Peyer's patch (tissue), 4 donors: Measurements from ENCODE around the gene ARMC2.

Source experiments
- CTCF ChIP-seq, 6 experiments: fragments of 450-650 bp in 4 of 6; fragments of 200-600 bp in 2 of 6; sonication (generic) in 1 of 6; IDR thresholded peaks; one replicate each; pipeline ENCODE4 v1.5.1; 2017 to 2019; ENCODE audit warnings: antibody characterized with exemption in 6 of 6, mild to moderate bottlenecking in 3 of 6, moderate library complexity in 1 of 6
- POLR2A ChIP-seq, 2 donors: fragments of 450-650 bp; IDR thresholded peaks; one replicate each; pipeline ENCODE4 v1.5.1; 2017; ENCODE audit warnings: antibody characterized with exemption in 2 of 2, mild to moderate bottlenecking in 2 of 2, moderate library complexity in 2 of 2

- no peak for TF ChIP-seq POLR2A (IDR thresholded peaks at IDR 0.05)
- no peak for TF ChIP-seq CTCF (IDR thresholded peaks at IDR 0.05)
Observed at GRCh38 chr6:108820006-108820405, 28.2 kb upstream of the ARMC2 start.
